ENCODE results near the gene LRRC8E. TPM values are rescaled to one million over a fixed set of nuclear protein-coding genes. Genes with fewer than 3 reads are reported as not detected.
A peak's percentile ranks its signal among the peaks of the same experiment; 100 is the strongest.

Gene LRRC8E
- total RNA-seq, 1 donor from 2014 or later: 4.3 TPM

DNA sequence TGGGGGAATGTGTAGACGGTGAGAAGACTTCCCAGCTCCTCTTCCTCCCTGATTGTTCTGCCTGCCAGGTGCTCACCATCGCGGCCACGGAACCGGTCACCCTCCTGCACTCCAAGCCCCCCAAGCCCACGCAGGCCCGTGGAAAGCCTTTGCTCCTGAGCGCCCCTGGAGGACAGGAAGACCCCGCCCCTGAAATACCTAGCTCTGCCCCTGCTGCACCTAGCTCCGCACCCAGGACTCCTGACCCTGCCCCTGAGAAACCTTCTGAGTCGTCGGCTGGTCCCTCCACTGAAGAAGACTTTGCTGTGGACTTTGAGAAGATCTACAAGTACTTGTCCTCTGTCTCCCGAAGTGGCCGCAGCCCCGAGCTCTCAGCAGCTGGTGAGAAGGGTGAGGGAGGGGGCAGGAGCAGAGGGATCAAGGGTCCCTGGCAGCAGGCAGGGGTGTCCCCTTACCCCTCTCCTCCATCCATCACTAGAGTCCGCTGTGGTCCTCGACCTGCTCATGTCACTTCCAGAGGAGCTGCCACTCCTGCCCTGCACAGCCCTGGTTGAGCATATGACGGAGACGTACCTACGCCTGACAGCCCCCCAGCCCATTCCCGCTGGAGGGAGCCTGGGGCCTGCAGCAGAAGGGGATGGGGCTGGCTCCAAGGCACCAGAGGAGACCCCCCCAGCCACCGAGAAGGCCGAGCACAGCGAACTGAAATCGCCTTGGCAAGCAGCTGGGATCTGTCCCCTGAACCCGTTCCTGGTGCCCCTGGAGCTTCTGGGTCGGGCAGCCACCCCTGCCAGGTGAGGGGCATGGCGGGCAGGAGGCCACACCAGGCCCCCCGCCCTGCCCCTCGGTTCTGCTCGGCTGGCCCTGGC, 33.9 kb downstream of the LRRC8E start:
- no peaks in the 10 kb centered on the region for H3K36me3 Mint-ChIP-seq
- H3K9me3 Mint-ChIP-seq: no peaks in the 10 kb centered on the region
- TF ChIP-seq, protein P1, sequence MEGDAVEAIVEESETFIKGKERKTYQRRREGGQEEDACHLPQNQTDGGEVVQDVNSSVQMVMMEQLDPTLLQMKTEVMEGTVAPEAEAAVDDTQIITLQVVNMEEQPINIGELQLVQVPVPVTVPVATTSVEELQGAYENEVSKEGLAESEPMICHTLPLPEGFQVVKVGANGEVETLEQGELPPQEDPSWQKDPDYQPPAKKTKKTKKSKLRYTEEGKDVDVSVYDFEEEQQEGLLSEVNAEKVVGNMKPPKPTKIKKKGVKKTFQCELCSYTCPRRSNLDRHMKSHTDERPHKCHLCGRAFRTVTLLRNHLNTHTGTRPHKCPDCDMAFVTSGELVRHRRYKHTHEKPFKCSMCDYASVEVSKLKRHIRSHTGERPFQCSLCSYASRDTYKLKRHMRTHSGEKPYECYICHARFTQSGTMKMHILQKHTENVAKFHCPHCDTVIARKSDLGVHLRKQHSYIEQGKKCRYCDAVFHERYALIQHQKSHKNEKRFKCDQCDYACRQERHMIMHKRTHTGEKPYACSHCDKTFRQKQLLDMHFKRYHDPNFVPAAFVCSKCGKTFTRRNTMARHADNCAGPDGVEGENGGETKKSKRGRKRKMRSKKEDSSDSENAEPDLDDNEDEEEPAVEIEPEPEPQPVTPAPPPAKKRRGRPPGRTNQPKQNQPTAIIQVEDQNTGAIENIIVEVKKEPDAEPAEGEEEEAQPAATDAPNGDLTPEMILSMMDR (IDR thresholded peaks at IDR 0.05; ENCODE audit: unreplicated experiment): no peak
- peaks cover 19% of the 10 kb centered on the region for H3K27me3 Mint-ChIP-seq (ENCODE audit: low read depth)
- peak in 1 of 2 experiments; percentile 18 for DNase-seq (ENCODE audit: low spot score in 2 of 2, unreplicated experiment in 2 of 2)
- H3K4me1 Mint-ChIP-seq: peaks cover 29% of the 10 kb centered on the region
- H3K4me3 Mint-ChIP-seq: peak overlapping the region; percentile 6
- H3K27ac Mint-ChIP-seq: peak overlapping the region; percentile 16

DNA sequence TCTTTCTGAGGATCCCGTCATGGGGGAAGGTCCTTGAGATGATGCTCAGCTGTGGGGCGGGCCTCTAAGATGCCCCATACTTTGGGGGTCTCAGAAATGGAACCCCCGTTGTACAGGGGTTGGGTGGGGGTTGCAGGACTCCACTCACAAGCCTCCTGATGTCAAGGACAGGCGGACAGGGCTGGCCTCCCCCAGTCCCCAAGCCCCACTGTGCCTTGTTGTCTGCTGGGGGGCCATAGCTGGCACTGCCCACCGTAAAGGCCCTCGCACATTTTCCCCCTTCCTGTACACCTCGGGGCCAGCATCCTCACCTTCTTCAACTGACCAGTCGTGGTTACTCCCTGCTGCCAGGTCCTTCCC, 34.5 kb downstream of the LRRC8E start:
- no peak overlapping the region for H3K4me3 Mint-ChIP-seq
- TF ChIP-seq, protein P1 (IDR thresholded peaks at IDR 0.05; ENCODE audit: unreplicated experiment): no peak
- H3K4me1 Mint-ChIP-seq: peaks cover 32% of the 10 kb centered on the region
- H3K36me3 Mint-ChIP-seq: no peaks in the 10 kb centered on the region
- DNase-seq (ENCODE audit: low spot score in 2 of 2, unreplicated experiment in 2 of 2): peak in 1 of 2 experiments; percentile 16
- peaks cover 14% of the 10 kb centered on the region for H3K27me3 Mint-ChIP-seq (ENCODE audit: low read depth)
- no peaks in the 10 kb centered on the region for H3K9me3 Mint-ChIP-seq
- H3K27ac Mint-ChIP-seq: no peak overlapping the region

DNA sequence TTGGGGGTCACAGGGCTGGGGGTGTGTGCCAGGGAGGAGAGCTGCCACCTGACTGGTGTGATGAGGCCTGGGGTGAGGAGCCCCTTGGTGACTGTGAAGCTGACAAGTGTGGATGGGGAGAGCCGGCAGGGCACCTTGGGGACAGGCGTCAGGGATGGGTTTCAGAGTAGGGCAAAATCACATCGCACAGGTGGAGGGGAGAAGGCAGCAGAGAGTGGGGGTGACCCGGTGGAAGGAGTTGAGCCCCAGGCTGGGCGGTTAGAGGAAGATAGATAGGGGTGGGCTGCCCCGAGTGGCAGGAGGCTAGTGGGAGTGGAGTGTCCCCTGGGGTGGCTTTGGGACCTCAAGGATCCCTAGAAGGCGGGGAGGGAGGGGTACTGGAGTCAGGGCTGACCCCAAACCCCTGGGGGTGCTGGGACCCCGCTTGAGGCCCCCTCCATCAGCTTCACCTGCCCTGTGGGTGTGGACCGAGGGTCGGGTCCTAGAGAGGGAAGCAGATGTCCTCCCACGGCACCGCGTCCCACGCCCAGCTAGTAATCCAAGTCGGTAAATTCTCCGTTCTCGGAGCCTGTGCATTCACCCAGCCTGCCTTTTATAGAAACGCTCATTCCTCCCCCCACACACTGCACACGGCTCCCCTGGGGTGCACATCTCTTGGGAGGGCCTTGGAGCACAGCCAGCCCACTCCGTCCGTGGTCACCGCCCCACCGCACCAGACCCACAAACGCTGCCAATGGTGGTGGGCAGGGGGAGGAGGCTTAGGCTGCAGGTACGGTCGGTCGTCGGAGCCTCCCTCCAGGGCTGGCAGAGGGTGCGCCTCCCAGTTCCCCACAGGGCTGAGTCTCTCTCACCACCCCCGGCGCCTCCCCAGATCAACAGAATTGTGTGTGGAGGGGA, 35.2 kb downstream of the LRRC8E start:
- H3K4me1 Mint-ChIP-seq: peaks cover 36% of the 10 kb centered on the region
- TF ChIP-seq, protein P1 (IDR thresholded peaks at IDR 0.05; ENCODE audit: unreplicated experiment): no peak
- H3K9me3 Mint-ChIP-seq: no peaks in the 10 kb centered on the region
- no peaks in the 10 kb centered on the region for H3K36me3 Mint-ChIP-seq
- peaks cover 7% of the 10 kb centered on the region for H3K27me3 Mint-ChIP-seq (ENCODE audit: low read depth)
- H3K27ac Mint-ChIP-seq: no peak overlapping the region
- peak in 1 of 2 experiments; percentile 24 for DNase-seq (ENCODE audit: low spot score in 2 of 2, unreplicated experiment in 2 of 2)
- peak overlapping the region; percentile 20 for H3K4me3 Mint-ChIP-seq

DNA sequence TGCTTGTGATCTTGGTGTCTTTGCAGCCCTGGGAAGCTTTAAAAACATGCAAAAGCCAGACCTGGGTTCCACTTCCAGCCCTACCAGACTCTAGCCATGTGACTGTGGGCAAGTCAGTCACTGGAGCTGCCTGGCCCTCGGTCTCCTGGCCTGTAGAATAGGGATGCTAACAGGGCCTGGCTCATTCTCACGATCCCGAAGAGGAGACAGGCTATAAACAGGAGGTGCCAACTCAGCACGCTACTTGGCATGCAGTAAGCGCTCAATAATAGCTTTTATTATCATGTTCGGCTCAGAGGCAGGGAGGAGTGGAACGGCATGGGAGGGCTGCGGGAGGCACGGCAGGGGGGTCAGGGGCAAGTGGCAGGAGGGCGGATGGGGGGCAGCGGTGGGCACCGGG, 35.9 kb downstream of the LRRC8E start:
- H3K9me3 Mint-ChIP-seq: no peaks in the 10 kb centered on the region
- no peaks in the 10 kb centered on the region for H3K36me3 Mint-ChIP-seq
- no peak for DNase-seq (ENCODE audit: low spot score in 2 of 2, unreplicated experiment in 2 of 2)
- peak overlapping the region; percentile 56 for H3K4me3 Mint-ChIP-seq
- peaks cover 6% of the 10 kb centered on the region for H3K27me3 Mint-ChIP-seq (ENCODE audit: low read depth)
- TF ChIP-seq, protein P1 (IDR thresholded peaks at IDR 0.05; ENCODE audit: unreplicated experiment): no peak
- peaks cover 43% of the 10 kb centered on the region for H3K4me1 Mint-ChIP-seq
- peak overlapping the region; percentile 56 for H3K27ac Mint-ChIP-seq

DNA sequence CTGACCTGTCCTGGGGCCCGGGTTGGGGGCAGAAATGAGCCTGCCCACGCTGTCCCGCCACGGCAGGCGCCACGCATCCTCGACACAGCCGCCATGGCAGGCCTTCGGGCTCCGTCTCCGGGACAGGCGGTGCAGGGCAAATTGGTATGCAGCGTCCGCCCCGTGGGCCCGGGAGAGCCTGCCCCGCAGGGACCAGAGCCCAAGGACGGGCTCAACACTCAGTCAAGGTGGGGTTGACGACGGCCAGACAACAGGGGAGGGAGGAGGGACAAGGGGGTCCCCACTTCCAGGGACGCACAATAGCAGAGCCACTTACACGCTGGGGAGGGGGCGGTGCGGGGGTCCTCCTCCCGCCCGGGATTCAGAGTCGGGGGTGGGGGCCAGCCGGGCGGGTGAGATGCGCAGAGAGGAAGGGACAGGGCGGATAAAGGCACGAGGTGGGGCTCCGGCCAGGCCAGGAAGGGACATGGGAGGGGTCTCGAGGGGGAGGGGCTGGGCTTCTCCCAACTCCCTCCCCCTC, 36.4 kb downstream of the LRRC8E start:
- TF ChIP-seq, protein P1 (IDR thresholded peaks at IDR 0.05; ENCODE audit: unreplicated experiment): no peak
- H3K9me3 Mint-ChIP-seq: no peaks in the 10 kb centered on the region
- no peaks in the 10 kb centered on the region for H3K36me3 Mint-ChIP-seq
- no peak overlapping the region for H3K27ac Mint-ChIP-seq
- H3K4me1 Mint-ChIP-seq: peaks cover 45% of the 10 kb centered on the region
- peaks cover 4% of the 10 kb centered on the region for H3K27me3 Mint-ChIP-seq (ENCODE audit: low read depth)
- peak in 1 of 2 experiments; percentile 19 for DNase-seq (ENCODE audit: low spot score in 2 of 2, unreplicated experiment in 2 of 2)
- peak overlapping the region; percentile 48 for H3K4me3 Mint-ChIP-seq

Measured in mesothelial cell of epicardium (in vitro differentiated cells).